Measurements from ENCODE around the gene NRDC. TPM values are rescaled to one million over a fixed set of nuclear protein-coding genes. Genes with fewer than 3 reads are reported as not detected.

The NRDC gene
- total and polyA plus RNA-seq, 2 of the 8 experiments (the other 6 are each of a cell fraction or from before 2014, with no cell fraction given) = 70.2 to 182 TPM

DNA sequence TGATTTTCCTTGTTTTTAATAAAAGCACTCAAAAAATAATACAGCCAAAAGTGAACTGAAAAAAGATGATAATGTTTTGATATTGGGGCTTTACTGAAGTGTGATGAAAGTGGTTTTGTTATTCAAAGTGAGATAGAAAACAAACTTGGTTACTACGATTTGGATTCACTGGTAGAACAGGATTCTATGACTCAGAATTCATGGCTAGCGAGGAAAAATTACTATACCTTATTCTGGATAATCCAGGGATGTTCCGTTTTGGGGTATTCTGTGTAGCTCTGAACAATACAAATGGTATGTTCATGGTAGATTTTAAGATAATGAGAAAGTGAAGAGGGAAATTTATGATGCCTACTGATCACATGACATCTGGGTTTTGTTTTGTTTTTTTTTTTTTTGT is 117.7 kb downstream of the NRDC start:
- no peak overlapping the region for H3K4me2 ChIP-seq (ENCODE audit: insufficient read depth in 1 of 2, low read depth in 2 of 2, low read length in 2 of 2)
- H4K91ac ChIP-seq (replicated peaks; ENCODE audit: insufficient read length, low read length) = no peak overlapping the region
- no peak overlapping the region for H3K14ac ChIP-seq (ENCODE audit: insufficient read length)
- H4K8ac ChIP-seq (ENCODE audit: extremely low read depth, insufficient read depth, low read length) = no peak overlapping the region
- no peaks in the 10 kb centered on the region for H4K20me1 ChIP-seq (replicated peaks in 1 of 2; ENCODE audit: control insufficient read depth in 1 of 2, insufficient read depth in 2 of 2, low read length in 2 of 2)
- H3K27ac ChIP-seq (ENCODE audit: low read depth, low read length) = no peak overlapping the region
- H3K4me3 ChIP-seq (ENCODE audit: extremely low read depth in 1 of 4, insufficient read depth in 2 of 4, low read depth in 3 of 4, low read length in 4 of 4) = no peak overlapping the region
- H2BK15ac ChIP-seq (ENCODE audit: low read length) = no peak overlapping the region
- no peaks in the 10 kb centered on the region for H3K27me3 ChIP-seq (replicated peaks in 1 of 4; ENCODE audit: control insufficient read depth in 3 of 4, extremely low read depth in 1 of 4, insufficient read depth in 3 of 4, low read length in 3 of 4)
- ChIA-PET POLR2A (ENCODE audit: partially characterized antibody) (no interaction called here), CTCF (ENCODE audit: partially characterized antibody) (interaction anchor here (0.6 to 1.6 kb wide), 3 partner anchors 8 to 35 kb away, joined by 3 to 8 read pairs (median 6); no protein-coding TSS in a partner anchor)
- no peak overlapping the region for H2BK20ac ChIP-seq (ENCODE audit: low read length)
- H3K23ac ChIP-seq (ENCODE audit: insufficient read length) = no peak overlapping the region
- no peak overlapping the region for H2BK12ac ChIP-seq (ENCODE audit: low read depth, low read length)
- H3K9me3 ChIP-seq (ENCODE audit: insufficient read depth in 2 of 2, low read depth in 1 of 2, low read length in 1 of 2) = no peaks in the 10 kb centered on the region
- H3K18ac ChIP-seq (ENCODE audit: extremely low read depth, low read length) = no peak overlapping the region
- no peak for FAIRE-seq
- H3K9ac ChIP-seq (replicated peaks in 1 of 4; ENCODE audit: extremely low read depth in 1 of 4, low read depth in 3 of 4, low read length in 3 of 4) = no peak overlapping the region
- no peak overlapping the region for H4K5ac ChIP-seq (ENCODE audit: insufficient read length, low read depth, low read length)
- H2AFZ ChIP-seq (ENCODE audit: low read length) = no peak overlapping the region
- H2AK5ac ChIP-seq (ENCODE audit: low read depth, low read length) = no peak overlapping the region
- no peak overlapping the region for H3K56ac ChIP-seq (replicated peaks; ENCODE audit: insufficient read length, low read depth, low read length)
- no peaks in the 10 kb centered on the region for H3K79me1 ChIP-seq (ENCODE audit: low read depth, low read length)
- H3K79me2 ChIP-seq (ENCODE audit: control insufficient read depth in 1 of 2, insufficient read depth in 2 of 2, low read length in 2 of 2) = no peaks in the 10 kb centered on the region
- H3K36me3 ChIP-seq (ENCODE audit: control insufficient read depth in 2 of 4, insufficient read depth in 4 of 4, low read length in 3 of 4) = peaks cover 0 to 26% (median under 1%) of the 10 kb centered on the region in 4 experiments; a peak in 4 of 8 replicates
- no peak overlapping the region for H3K4ac ChIP-seq (replicated peaks; ENCODE audit: insufficient read length, low read depth, low read length)
- no peak overlapping the region for H2BK5ac ChIP-seq (ENCODE audit: low read depth, low read length)
- DNase-seq (ENCODE audit: low read depth in 1 of 2, low spot score in 2 of 2) = no peak
- H3K23me2 ChIP-seq (ENCODE audit: low read depth, low read length) = no peaks in the 10 kb centered on the region
- H2BK120ac ChIP-seq (replicated peaks; ENCODE audit: low read depth, low read length) = no peak overlapping the region
- no peak for TF ChIP-seq RBBP5 (IDR thresholded peaks at IDR 0.05; ENCODE audit: borderline replicate concordance, low read depth, low read length)
- TF ChIP-seq POU5F1 (IDR thresholded peaks at IDR 0.05; ENCODE audit: low read depth, low read length) = no peak
- TF ChIP-seq SP1 (IDR thresholded peaks at IDR 0.05; ENCODE audit: low read depth, low read length) = no peak
- no peak for TF ChIP-seq KDM5A (IDR thresholded peaks at IDR 0.05; ENCODE audit: low read length)
- no peak for TF ChIP-seq CREB1 (IDR thresholded peaks at IDR 0.05)
- no peaks in the 10 kb centered on the region for H3K4me1 ChIP-seq (replicated peaks in 1 of 4; ENCODE audit: control insufficient read depth in 3 of 4, insufficient read depth in 4 of 4, low read length in 3 of 4)
- WGBS, 2 experiments (ENCODE audit: extremely low coverage in 1 of 2, insufficient coverage in 1 of 2, insufficient read length in 1 of 2, insufficient replicate concordance in 2 of 2, low coverage in 1 of 2, low lambda C conversion rate in 2 of 2, missing lambda C conversion rate in 1 of 2) = 93% methylated on average over 3 of the region's 3 CpGs; no CpG with 5 or more reads in 1 of the 2 experiments

Data from H1 (cell line).